ENCODE data around the gene ZNF682. TPM values are rescaled to one million over a fixed set of nuclear protein-coding genes. Genes with fewer than 3 reads are reported as not detected.
"Not testable (repeated sequence)": the region's sequence is repeated elsewhere in the genome, so short reads cannot be mapped to it uniquely, and the experiment has no call there.

ZNF682 gene
- total RNA-seq, 2 experiments from 2014 or later = 7.5 to 13.7 TPM

DNA sequence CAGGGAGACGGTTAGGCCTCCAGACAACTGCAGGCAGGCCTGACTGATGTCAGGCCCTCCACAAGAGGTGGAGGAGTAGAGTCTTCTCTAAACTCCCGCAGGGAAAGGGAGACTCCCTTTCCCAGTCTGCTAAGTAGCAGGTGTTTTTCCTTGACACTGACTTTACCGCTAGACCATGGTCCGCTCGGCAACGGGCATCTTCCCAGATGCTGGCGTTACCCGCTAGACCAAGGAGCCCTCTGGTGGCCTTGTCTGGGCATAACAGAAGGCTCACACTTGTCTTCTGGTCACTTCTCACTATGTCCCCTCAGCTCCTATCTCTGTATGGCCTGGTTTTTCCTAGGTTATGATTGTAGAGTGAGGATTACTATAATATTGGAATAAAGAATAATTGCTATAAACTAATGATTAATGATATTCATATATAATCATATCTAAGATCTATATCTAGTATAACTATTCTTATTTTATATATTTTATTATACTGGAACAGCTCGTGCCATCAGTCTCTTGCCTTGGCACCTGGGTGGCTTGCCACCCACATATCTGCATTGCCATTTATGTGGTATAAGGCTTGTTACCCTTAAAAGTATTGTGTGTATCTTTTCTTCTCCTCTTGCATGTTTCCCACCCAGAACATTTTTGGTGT lies 80.0 kb downstream of the ZNF682 start:
- H3K36me3 Mint-ChIP-seq; H3K4me1 Mint-ChIP-seq; ATAC-seq; H3K9me3 Mint-ChIP-seq (ENCODE audit: low read depth); H3K27ac Mint-ChIP-seq; H3K4me3 Mint-ChIP-seq; H3K27me3 Mint-ChIP-seq: not testable (repeated sequence)
- DNase-seq = peak; percentile 74
- CTCF ChIA-PET = interaction anchor here (0.7 to 2.7 kb wide), 6 partner anchors 87 to 427 kb away, joined by 3 to 13 read pairs (median 4); partner anchors contain the start of genes ZNF14 and ZNF253

DNA sequence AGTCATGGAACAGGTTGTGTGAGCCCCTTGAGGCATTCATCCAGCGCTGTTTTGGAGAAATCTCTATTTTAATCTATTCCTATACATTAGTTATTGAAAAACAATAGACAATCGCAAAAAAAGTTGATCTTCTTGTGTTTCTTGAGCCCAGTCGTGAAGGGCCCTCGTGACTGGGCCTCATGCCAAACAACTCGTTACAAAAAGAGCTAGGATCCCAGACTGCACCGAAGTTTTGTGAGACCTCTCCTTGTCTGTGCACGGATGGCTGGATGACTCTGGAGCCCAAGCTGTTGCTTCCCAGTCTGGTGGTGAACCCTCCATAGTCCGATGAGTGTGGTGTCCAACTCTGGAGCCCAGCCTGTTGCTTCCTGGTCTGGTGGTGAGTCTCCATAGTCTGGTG lies 81.5 kb downstream of the ZNF682 start:
- H3K36me3 Mint-ChIP-seq; H3K9me3 Mint-ChIP-seq (ENCODE audit: low read depth); H3K27me3 Mint-ChIP-seq; ATAC-seq; DNase-seq; H3K27ac Mint-ChIP-seq; H3K4me1 Mint-ChIP-seq; H3K4me3 Mint-ChIP-seq: not testable (repeated sequence)
- CTCF ChIA-PET = interaction anchor here (0.7 to 2.7 kb wide), 3 partner anchors 86 to 426 kb away, joined by 3 to 13 read pairs (median 3); no protein-coding TSS in a partner anchor

DNA sequence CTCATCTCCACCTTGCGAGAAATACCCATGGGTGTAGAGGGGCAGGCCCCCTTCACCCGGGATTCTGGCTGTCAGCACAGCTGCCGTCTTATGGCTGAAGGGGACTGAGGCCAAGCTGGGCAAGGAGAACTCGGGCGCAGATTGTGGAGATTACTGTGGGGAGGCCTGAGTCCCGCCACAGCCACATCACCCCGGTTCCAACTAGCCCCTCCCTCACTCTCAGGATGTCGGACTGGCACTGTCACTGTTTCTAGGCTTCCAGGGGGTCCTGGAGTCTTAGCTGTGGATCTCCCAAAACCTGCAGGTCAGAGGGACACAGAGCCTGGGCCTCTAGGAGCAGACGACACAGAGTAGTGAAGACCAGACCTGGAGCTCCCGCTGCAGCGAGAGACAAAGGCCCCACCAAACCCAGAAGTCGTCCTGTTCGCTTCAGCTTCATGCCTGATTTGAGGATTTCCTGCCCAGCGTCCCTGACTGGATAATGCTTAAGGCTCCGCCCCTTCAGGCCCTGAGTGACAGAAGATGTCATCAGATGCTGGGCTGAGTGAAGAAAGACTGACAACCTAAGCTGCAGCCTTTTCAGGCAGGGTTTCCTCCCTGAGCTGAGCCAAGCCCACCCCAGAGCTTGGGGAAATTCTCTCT lies 82.8 kb downstream of the ZNF682 start:
- H3K4me3 Mint-ChIP-seq = no peak overlapping the region
- peaks cover 3% of the 10 kb centered on the region for H3K36me3 Mint-ChIP-seq
- no peak for DNase-seq
- ATAC-seq = no peak
- peaks cover 3% of the 10 kb centered on the region for H3K9me3 Mint-ChIP-seq (ENCODE audit: low read depth)
- H3K4me1 Mint-ChIP-seq = no peaks in the 10 kb centered on the region
- CTCF ChIA-PET = no interaction called here
- H3K27me3 Mint-ChIP-seq = no peaks in the 10 kb centered on the region
- H3K27ac Mint-ChIP-seq = no peak overlapping the region

DNA sequence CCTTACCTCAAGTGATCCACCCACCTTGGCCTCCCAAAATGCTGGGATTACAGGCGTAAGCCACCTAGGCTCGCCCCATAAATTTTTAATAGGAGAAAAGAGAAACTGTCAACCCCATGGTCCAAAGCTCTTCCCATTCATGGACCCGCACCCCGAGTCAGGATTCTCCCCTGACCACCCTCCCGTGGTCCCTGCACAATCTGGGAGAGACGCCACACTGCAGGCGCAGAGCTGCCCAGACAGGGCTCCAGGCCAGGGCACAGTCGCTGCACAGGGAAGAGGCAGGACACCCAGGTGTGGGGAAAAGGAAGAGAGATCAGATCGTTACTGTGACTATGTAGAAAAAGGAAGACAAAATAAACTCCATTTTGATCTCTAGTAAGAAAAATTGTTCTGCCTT lies 84.1 kb downstream of the ZNF682 start:
- no peak overlapping the region for H3K4me3 Mint-ChIP-seq

More for the DNA sequence above, 84.1 kb downstream of the ZNF682 start:
- Mint-ChIP-seq H3K27me3 (no peaks in the 10 kb centered on the region), H3K4me1 (no peaks in the 10 kb centered on the region), H3K9me3 (ENCODE audit: low read depth) (peaks cover 3% of the 10 kb centered on the region), H3K27ac (no peak overlapping the region), H3K36me3 (peaks cover 3% of the 10 kb centered on the region)
- DNase-seq (no peak), ATAC-seq (no peak)
- CTCF ChIA-PET = no interaction called here

Other genes with a start within 250 kb of the ZNF682 start
- 10 to 100 TPM; 16.8 to 27.4 TPM for gene ZNF506, start 217.8 kb downstream of the ZNF682 start, total RNA-seq
- 10 to 100 TPM; 19.9 to 20.2 TPM for gene ZNF253, start 173.6 kb downstream of the ZNF682 start, total RNA-seq
- gene ZNF93, start 138.6 kb downstream of the ZNF682 start, total RNA-seq = 10 to 100 TPM; 10.8 to 18.6 TPM
- 10 to 100 TPM; 16.6 to 22.0 TPM for gene ZNF90, start 38.5 kb upstream of the ZNF682 start, total RNA-seq
- 10 to 100 TPM; 11.9 to 15.0 TPM for gene ZNF486, start 127.7 kb upstream of the ZNF682 start, total RNA-seq

Data from activated CD8-positive, alpha-beta memory T cell treated with anti-CD3 and anti-CD28 coated beads, Interleukin-2, amount 10 ng/mL, durations not matched to agents 7 days and 5 days (primary cell).